SK-N-SH treated with all-trans-retinoic acid at 6 μM for 48 hours (cell line): Measurements from ENCODE around the gene MUSTN1.

Experiments
- ATAC-seq: fragments of 200-7000 bp; cut with Tn5 transposase; 3 replicates; pipeline ENCODE4 v1.9.1; 2020; ENCODE audit warnings: mild to moderate bottlenecking, moderate library complexity
- ARNTL ChIP-seq: fragments of 450-650 bp; formaldehyde crosslinking; IDR thresholded peaks from 2 replicates; pipeline ENCODE4 v1.5.0; 2020; ENCODE audit warnings: low read depth, mild to moderate bottlenecking, moderate library complexity, borderline replicate concordance
- CSRNP3 ChIP-seq: fragments of 250-450 bp; sonication (Bioruptor Pico); IDR thresholded peaks from 2 replicates; pipeline ENCODE4 v1.5.1; 2021; ENCODE audit warnings: mild to moderate bottlenecking, moderate library complexity
- ESRRG ChIP-seq: fragments of 250-450 bp; sonication (Bioruptor Pico); IDR thresholded peaks from 2 replicates; pipeline ENCODE4 v1.6.1; 2021; ENCODE audit warnings: mild to moderate bottlenecking
- GLIS3 ChIP-seq: fragments of 250-450 bp; sonication (Bioruptor Pico); IDR thresholded peaks from 2 replicates; pipeline ENCODE4 v1.5.0; 2020; ENCODE audit warnings: mild to moderate bottlenecking, moderate library complexity
- ISL1 ChIP-seq: fragments of 250-450 bp; sonication (Bioruptor Pico); IDR thresholded peaks from 2 replicates; pipeline ENCODE4 v2.1.2; 2022; ENCODE audit warnings: mild to moderate bottlenecking, moderate library complexity
- PPARA ChIP-seq: fragments of 250-450 bp; sonication (Bioruptor Pico); IDR thresholded peaks from 2 replicates; pipeline ENCODE4 v1.5.0; 2020; ENCODE audit warnings: mild to moderate bottlenecking, borderline replicate concordance
- RARB ChIP-seq: fragments of 250-450 bp; sonication (Bioruptor Pico); IDR thresholded peaks from 2 replicates; pipeline ENCODE4 v1.8.0; 2021; ENCODE audit warnings: mild to moderate bottlenecking, moderate library complexity
- SNAI2 ChIP-seq: fragments of 250-450 bp; sonication (Bioruptor Pico); IDR thresholded peaks from 2 replicates; pipeline ENCODE4 v1.5.0; 2020; ENCODE audit warnings: mild to moderate bottlenecking, moderate library complexity
- TCF4 ChIP-seq: fragments of 250-450 bp; sonication (Bioruptor Pico); IDR thresholded peaks from 2 replicates; pipeline ENCODE4 v1.8.0; 2021; ENCODE audit warnings: mild to moderate bottlenecking, moderate library complexity, borderline replicate concordance
- TOX ChIP-seq: fragments of 250-450 bp; sonication (Bioruptor Pico); IDR thresholded peaks from 2 replicates; pipeline ENCODE4 v1.8.0; 2021; ENCODE audit warnings: mild to moderate bottlenecking, moderate library complexity, borderline replicate concordance
- TSHZ2 ChIP-seq: fragments of 250-450 bp; sonication (Bioruptor Pico); IDR thresholded peaks from 2 replicates; pipeline ENCODE4 v1.5.0; 2020; ENCODE audit warnings: mild to moderate bottlenecking, moderate library complexity
- ZC3H10 ChIP-seq: fragments of 250-450 bp; sonication (Bioruptor Pico); IDR thresholded peaks from 2 replicates; pipeline ENCODE4 v1.5.1; 2021; ENCODE audit warnings: mild to moderate bottlenecking, moderate library complexity
- ZFP3 ChIP-seq: fragments of 250-450 bp; sonication (Bioruptor Pico); IDR thresholded peaks from 2 replicates; pipeline ENCODE4 v1.5.0; 2020; ENCODE audit warnings: mild to moderate bottlenecking, moderate library complexity
- ZFP30 ChIP-seq: fragments of 450-650 bp; formaldehyde crosslinking; IDR thresholded peaks from 2 replicates; pipeline ENCODE4 v1.5.0; 2022; ENCODE audit warnings: mild to moderate bottlenecking, moderate library complexity
- ZNF565 ChIP-seq: fragments of 450-650 bp; formaldehyde crosslinking; conservative IDR thresholded peaks from 2 replicates; pipeline ENCODE4 v1.5.0; 2020; ENCODE audit warnings: low read depth, mild to moderate bottlenecking, moderate library complexity
- ZNF8 ChIP-seq: fragments of 450-650 bp; formaldehyde crosslinking; IDR thresholded peaks from 2 replicates; pipeline ENCODE4 v1.5.0; 2020; ENCODE audit warnings: mild to moderate bottlenecking, moderate library complexity
- TF ChIP-seq, protein P1 (sequence below): fragments of 250-450 bp; sonication (Bioruptor Pico); IDR thresholded peaks from 2 replicates; pipeline ENCODE4 v1.8.0; 2020; ENCODE audit warnings: mild to moderate bottlenecking, moderate library complexity, borderline replicate concordance
- TF ChIP-seq, protein P2 (sequence below): fragments of 250-450 bp; sonication (Bioruptor Pico); IDR thresholded peaks from 2 replicates; pipeline ENCODE4 v1.8.0; 2021; ENCODE audit warnings: low read depth, mild to moderate bottlenecking, moderate library complexity, borderline replicate concordance

Gene MUSTN1

GRCh38 chr3:52881871-52882270 lies 47.1 kb upstream of the MUSTN1 start:
- TF ChIP-seq RARB (CRISPR knock-in tag) = no peak
- TF ChIP-seq ESRRG (CRISPR knock-in tag) = no peak
- TF ChIP-seq TSHZ2 (CRISPR knock-in tag) = no peak
- TF ChIP-seq, protein P1, sequence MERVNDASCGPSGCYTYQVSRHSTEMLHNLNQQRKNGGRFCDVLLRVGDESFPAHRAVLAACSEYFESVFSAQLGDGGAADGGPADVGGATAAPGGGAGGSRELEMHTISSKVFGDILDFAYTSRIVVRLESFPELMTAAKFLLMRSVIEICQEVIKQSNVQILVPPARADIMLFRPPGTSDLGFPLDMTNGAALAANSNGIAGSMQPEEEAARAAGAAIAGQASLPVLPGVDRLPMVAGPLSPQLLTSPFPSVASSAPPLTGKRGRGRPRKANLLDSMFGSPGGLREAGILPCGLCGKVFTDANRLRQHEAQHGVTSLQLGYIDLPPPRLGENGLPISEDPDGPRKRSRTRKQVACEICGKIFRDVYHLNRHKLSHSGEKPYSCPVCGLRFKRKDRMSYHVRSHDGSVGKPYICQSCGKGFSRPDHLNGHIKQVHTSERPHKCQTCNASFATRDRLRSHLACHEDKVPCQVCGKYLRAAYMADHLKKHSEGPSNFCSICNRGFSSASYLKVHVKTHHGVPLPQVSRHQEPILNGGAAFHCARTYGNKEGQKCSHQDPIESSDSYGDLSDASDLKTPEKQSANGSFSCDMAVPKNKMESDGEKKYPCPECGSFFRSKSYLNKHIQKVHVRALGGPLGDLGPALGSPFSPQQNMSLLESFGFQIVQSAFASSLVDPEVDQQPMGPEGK (CRISPR knock-in tag) = no peak
- no peak for TF ChIP-seq GLIS3
- TF ChIP-seq CSRNP3 (CRISPR knock-in tag) = no peak
- no peak for TF ChIP-seq ISL1 (CRISPR knock-in tag)
- TF ChIP-seq ARNTL (CRISPR knock-in tag) = no peak
- TF ChIP-seq PPARA = no peak
- TF ChIP-seq ZC3H10 = no peak
- no peak for TF ChIP-seq TCF4 (CRISPR knock-in tag)
- no peak for TF ChIP-seq ZFP30 (CRISPR knock-in tag)
- TF ChIP-seq ZFP3 = no peak
- no peak for TF ChIP-seq TOX (CRISPR knock-in tag)
- no peak for TF ChIP-seq ZNF8 (CRISPR knock-in tag)
- TF ChIP-seq ZNF565 (CRISPR knock-in tag) = no peak
- TF ChIP-seq, protein P2, sequence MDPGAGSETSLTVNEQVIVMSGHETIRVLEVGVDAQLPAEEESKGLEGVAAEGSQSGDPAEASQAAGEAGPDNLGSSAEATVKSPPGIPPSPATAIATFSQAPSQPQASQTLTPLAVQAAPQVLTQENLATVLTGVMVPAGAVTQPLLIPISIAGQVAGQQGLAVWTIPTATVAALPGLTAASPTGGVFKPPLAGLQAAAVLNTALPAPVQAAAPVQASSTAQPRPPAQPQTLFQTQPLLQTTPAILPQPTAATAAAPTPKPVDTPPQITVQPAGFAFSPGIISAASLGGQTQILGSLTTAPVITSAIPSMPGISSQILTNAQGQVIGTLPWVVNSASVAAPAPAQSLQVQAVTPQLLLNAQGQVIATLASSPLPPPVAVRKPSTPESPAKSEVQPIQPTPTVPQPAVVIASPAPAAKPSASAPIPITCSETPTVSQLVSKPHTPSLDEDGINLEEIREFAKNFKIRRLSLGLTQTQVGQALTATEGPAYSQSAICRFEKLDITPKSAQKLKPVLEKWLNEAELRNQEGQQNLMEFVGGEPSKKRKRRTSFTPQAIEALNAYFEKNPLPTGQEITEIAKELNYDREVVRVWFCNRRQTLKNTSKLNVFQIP (CRISPR knock-in tag) = no peak
- no peak for TF ChIP-seq SNAI2
- ATAC-seq = no peak

DNA sequence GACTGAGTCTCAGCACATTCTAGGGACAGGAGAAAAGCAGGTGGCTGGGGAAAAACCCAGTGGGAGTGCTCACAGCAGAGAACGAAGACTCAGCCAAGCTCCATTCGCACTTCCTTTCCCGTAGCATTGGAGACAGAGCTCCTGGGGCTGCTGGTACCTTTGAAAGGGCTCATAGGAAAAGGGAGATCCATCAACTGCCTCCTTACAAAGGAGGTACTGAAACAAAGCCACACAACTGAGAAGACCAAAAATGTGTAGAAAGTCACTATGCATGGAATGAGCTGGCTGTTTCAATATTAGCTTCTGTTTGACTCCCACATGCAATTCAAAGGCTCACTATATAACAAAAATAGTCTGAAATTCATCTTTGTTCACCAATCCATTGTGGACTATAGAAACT lies 45.7 kb upstream of the MUSTN1 start:
- TF ChIP-seq ZFP30 (CRISPR knock-in tag) = no peak
- no peak for TF ChIP-seq ESRRG (CRISPR knock-in tag)
- no peak for TF ChIP-seq PPARA
- ATAC-seq = no peak

DNA sequence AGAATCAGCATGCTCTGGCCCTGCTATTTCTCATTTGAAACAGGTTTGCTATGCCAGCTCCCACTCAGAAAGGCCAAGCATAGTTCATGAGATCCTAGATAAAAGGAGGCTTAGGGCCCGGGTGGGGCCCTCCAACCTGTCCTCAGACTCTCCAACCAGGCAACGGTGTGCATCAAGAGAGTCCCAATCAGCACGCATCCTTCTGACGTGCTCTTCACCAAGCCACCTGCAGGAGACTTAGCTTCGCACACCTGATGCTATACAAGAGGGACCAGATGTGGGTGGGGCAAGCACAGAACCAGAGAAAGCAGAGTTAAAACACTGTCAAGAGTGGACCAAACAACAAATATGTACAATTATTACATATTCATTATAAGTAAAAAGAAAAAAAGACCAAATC lies 45.2 kb upstream of the MUSTN1 start:
- ATAC-seq = no peak
- TF ChIP-seq ZNF565 (CRISPR knock-in tag) (no peak), SNAI2 (no peak), RARB (CRISPR knock-in tag) (no peak), ESRRG (CRISPR knock-in tag) (no peak)
- TF ChIP-seq, protein P2 (CRISPR knock-in tag) = no peak
- TF ChIP-seq, protein P1 (CRISPR knock-in tag) = no peak
